ENCODE results near the gene FARSB. TPM values are rescaled to one million over a fixed set of nuclear protein-coding genes. Genes with fewer than 3 reads are reported as not detected.
"Not testable (repeated sequence)": the region's sequence is repeated elsewhere in the genome, so short reads cannot be mapped to it uniquely, and the experiment has no call there.

FARSB gene
- polyA plus RNA-seq, 1 experiment, result 32.6 TPM

DNA sequence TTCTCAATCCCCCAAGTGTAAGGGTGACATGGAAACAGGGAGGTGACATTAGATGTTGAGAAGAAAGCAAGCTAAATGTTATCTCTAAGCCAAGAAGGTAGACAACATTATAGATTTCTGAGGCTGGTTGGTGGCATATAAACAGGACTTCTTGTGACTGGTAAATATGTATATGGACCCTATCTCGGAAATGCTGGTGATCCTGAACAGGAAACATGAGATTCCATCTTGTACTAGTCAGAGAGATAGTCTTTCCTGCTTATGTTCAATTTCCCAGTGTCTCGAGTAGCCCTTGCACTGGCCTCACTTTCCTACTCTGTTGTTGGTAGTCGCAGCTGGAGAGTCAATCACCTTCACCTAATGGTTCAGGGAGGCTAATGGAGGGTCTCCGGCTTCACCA lies 42.4 kb upstream of the FARSB start:
- CTCF ChIA-PET, result interaction anchor here (2.5 kb wide), 1 partner anchor 10 kb away, joined by 13 read pairs; no protein-coding TSS in a partner anchor
- DNase-seq (ENCODE audit: low read depth, low spot score), result no peak

DNA sequence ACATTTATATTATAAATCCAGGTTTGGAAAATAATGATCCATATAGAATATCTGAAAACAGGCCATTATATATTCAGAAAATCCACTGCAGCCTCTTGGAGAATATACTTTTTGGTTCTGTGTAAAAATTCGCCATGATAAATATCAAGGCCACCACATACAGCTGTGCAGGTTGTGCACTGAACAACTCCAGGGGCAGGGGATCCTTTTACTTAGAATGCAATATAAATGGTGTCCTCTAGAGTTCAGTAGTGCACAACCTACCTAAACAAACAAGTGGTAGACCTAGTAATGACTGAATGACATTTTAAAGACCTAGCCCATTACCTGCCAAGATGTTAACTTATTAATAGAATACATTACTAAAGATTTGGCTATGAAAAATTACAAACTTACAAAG lies 37.9 kb upstream of the FARSB start:
- POLR2A ChIA-PET, result no interaction called here
- DNase-seq (ENCODE audit: low read depth, low spot score), result no peak
- TF ChIP-seq CTCF (IDR thresholded peaks at IDR 0.05; ENCODE audit: low read depth, low read length), result peak; percentile 19; the same call in 1 of the 2 replicates

More for the DNA sequence above, 42.4 kb upstream of the FARSB start:
- H3K27ac ChIP-seq (ENCODE audit: low read depth, low read length), result no peak overlapping the region
- POLR2A ChIA-PET, result no interaction called here
- H3K9me3 ChIP-seq (ENCODE audit: control insufficient read depth, insufficient read depth, low read length), result no peaks in the 10 kb centered on the region
- no peaks in the 10 kb centered on the region for H3K27me3 ChIP-seq (ENCODE audit: control insufficient read depth, insufficient read depth, low read length)
- no peak for TF ChIP-seq CTCF (IDR thresholded peaks at IDR 0.05; ENCODE audit: low read depth, low read length)
- no peak overlapping the region for H3K4me3 ChIP-seq (ENCODE audit: low read depth, low read length)

DNA sequence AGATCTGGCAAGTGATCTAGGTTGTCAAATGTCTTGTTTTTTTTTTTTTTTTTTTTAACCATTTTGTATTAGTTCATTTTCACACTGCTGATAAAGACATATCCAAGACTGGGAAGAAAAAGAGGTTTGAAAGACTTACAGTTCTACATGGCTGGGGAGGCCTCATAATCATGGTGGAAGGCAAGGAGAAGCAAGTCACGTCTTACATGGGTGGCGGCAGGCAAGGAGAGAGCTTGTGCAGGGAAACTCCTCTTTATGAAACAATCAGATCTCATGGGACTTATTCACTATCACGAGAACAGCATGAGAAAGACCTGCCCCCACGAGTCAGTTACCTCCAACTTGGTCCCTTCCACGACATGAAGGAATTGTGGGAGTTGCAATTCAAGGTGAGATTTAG lies 37.5 kb upstream of the FARSB start:
- H3K27ac ChIP-seq (ENCODE audit: low read depth, low read length); DNase-seq (ENCODE audit: low read depth, low spot score); H3K9me3 ChIP-seq (ENCODE audit: control insufficient read depth, insufficient read depth, low read length); H3K27me3 ChIP-seq (ENCODE audit: control insufficient read depth, insufficient read depth, low read length); H3K4me3 ChIP-seq (ENCODE audit: low read depth, low read length); POLR2A ChIA-PET: not testable (repeated sequence)
- CTCF ChIA-PET, result interaction anchor here (1.6 kb wide), 1 partner anchor 266 kb away, joined by 4 read pairs; no protein-coding TSS in a partner anchor

More for the DNA sequence above, 37.9 kb upstream of the FARSB start:
- Histone ChIP-seq H3K27ac (ENCODE audit: low read depth, low read length) (no peak overlapping the region), H3K27me3 (ENCODE audit: control insufficient read depth, insufficient read depth, low read length) (no peaks in the 10 kb centered on the region), H3K9me3 (ENCODE audit: control insufficient read depth, insufficient read depth, low read length) (no peaks in the 10 kb centered on the region), H3K4me3 (ENCODE audit: low read depth, low read length) (no peak overlapping the region)
- CTCF ChIA-PET, result interaction anchor here (1.6 to 1.9 kb wide), 2 partner anchors 13 to 245 kb away, joined by 8 read pairs; no protein-coding TSS in a partner anchor

GRCh38 chr2:222690564-222691200 lies 34.8 kb upstream of the FARSB start:
- H3K27me3 ChIP-seq (ENCODE audit: control insufficient read depth, insufficient read depth, low read length), result no peaks in the 10 kb centered on the region
- H3K4me3 ChIP-seq (ENCODE audit: low read depth, low read length), result no peak overlapping the region
- POLR2A ChIA-PET, result interaction anchor here (0.6 kb wide), 1 partner anchor 19 kb away, joined by 3 read pairs; no protein-coding TSS in a partner anchor
- CTCF ChIA-PET, result interaction anchor here (0.6 to 7.6 kb wide), 40 partner anchors 9 to 538 kb away, joined by 3 to 87 read pairs (median 6); partner anchors contain the start of gene MOGAT1
- TF ChIP-seq CTCF (IDR thresholded peaks at IDR 0.05; ENCODE audit: low read depth, low read length), result peak; percentile 100
- peak; percentile 56 for DNase-seq (ENCODE audit: low read depth, low spot score)
- H3K27ac ChIP-seq (ENCODE audit: low read depth, low read length), result no peak overlapping the region
- H3K9me3 ChIP-seq (ENCODE audit: control insufficient read depth, insufficient read depth, low read length), result no peaks in the 10 kb centered on the region

DNA sequence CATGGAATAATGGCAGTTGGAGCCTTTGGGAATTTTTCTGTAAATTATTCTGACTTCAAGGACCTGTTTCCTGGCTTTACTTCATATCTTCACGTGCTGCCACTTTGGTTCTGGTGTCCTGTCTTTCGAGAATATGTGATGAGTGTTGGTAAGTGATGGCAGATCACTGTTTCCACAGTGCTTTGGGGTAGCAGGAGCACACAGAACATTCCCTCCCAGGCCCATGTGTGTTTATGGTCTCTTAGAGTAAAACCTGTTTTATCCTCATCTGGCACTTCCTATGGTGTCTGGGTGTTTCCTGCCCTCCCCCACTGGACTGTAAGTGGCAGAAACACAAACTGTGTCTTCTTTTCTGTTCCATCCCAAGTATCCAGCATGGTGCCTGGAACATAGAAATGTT lies 33.4 kb upstream of the FARSB start:
- H3K9me3 ChIP-seq (ENCODE audit: control insufficient read depth, insufficient read depth, low read length), result no peaks in the 10 kb centered on the region
- no peak overlapping the region for H3K27ac ChIP-seq (ENCODE audit: low read depth, low read length)
- no peaks in the 10 kb centered on the region for H3K27me3 ChIP-seq (ENCODE audit: control insufficient read depth, insufficient read depth, low read length)
- POLR2A ChIA-PET, result no interaction called here
- H3K4me3 ChIP-seq (ENCODE audit: low read depth, low read length), result no peak overlapping the region
- CTCF ChIA-PET, result interaction anchor here (0.6 to 7.6 kb wide), 23 partner anchors 10 to 412 kb away, joined by 3 to 87 read pairs (median 4); no protein-coding TSS in a partner anchor
- DNase-seq (ENCODE audit: low read depth, low spot score), result no peak
- no peak for TF ChIP-seq CTCF (IDR thresholded peaks at IDR 0.05; ENCODE audit: low read depth, low read length)

Measured in AG04450 (cell line).